GM19372 (cell line): ENCODE data around the gene NDUFAF3.
"Not testable (repeated sequence)": the region's sequence is repeated elsewhere in the genome, so short reads cannot be mapped to it uniquely, and the experiment has no call there.

Source experiments
- ATAC-seq: cut with Tn5 transposase; IDR thresholded peaks from one replicate; pipeline ENCODE4 v1.9.1; 2021; ENCODE audit warnings: mild to moderate bottlenecking, low read depth, moderate library complexity; ENCODE audit not compliant: unreplicated experiment

NDUFAF3 gene

DNA sequence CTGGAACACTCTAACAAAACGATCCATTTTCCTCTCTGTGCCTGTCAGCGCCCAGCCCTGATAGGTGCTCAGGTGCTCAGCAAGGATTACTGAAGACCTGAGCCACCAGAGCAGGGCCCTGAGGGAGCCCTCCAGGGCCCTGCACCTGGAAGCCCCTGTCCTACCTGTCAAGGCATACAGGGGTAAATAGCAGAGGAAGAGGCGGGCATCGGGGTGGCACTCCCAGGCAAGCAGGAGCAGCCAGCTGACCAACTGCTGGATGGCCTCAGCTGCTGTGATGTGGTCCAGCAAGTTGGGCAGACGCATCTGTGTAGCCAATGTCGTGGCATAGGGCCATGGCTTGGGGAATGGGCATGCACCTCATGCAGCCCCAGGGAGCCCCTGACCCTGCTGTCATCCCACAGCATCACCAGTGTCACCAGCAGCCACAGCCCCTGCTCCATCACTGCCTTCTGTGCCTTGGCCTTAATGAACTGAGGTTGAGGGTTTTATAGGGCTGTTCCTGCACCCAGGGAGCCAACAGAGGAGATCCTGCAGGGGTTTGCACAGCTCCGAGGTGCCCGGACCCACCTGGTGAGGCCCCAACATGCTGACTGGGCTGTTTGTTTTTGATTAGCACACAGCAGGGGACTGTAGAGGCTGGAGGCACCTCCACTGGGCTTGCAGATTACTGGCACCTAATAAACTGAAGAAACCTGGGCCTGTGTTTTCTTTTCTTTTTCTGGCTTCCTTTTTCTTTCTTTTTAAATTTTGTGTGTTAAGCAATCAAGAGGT lies 22.6 kb upstream of the NDUFAF3 start:
- ATAC-seq, result no peak

GRCh38 chr3:49001155-49001554 lies 20.8 kb upstream of the NDUFAF3 start:
- ATAC-seq, result no peak

- ATAC-seq, result no peak
These were observed 17.3 kb upstream of the NDUFAF3 start for GRCh38 chr3:49004352-49005302.

DNA sequence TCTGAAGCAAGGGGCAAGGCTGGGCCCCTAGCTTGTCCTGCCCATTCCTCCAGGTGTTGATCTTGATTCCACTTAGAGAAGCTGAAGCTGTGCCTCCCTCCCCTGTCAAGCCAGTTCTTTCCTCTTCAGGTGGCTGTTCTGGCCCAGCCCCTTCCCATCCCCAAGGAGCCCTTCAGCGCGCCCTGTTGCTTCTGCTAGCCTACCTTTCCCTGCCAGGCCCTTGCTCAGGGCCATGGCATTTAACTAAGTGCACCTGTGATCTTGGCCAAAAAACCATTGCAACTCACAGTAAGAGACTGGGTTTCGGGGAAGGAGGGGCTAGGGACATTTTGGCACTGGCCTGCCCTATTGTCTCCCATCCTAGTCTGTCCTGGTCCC lies 16.6 kb upstream of the NDUFAF3 start:
- ATAC-seq, result no peak

- ATAC-seq, result no peak
These were observed 15.9 kb upstream of the NDUFAF3 start for GRCh38 chr3:49005998-49006397.

DNA sequence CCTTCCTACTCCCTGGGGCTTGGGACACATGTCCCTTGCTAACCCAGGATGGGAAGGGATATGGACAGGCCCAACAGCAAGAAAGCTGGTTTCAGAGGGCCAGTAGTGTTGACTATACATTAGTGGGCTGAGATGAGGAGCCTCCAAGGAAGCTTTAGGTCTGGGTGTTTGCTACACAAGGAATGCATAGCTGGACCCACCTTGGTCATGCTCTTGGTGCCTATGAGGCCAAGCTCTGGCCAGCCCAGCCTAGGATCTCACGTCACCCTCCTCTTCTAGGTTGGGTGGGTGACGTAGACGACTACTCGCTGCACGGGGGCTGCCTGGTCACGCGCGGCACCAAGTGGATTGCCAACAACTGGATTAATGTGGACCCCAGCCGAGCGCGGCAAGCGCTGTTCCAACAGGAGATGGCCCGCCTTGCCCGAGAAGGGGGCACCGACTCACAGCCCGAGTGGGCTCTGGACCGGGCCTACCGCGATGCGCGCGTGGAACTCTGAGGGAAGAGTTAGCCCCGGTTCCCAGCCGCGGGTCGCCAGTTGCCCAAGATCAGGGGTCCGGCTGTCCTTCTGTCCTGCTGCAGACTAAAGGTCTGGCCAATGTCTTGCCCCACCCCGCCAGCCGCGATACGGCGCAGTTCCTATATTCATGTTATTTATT lies 15.4 kb upstream of the NDUFAF3 start:
- ATAC-seq, result no peak

- peak; percentile 87 for ATAC-seq
These were observed 14.7 kb upstream of the NDUFAF3 start, which contains the start of gene WDR6 for GRCh38 chr3:49007068-49007770. WDR6 (plus strand) TSS chr3:49007391; CDS start chr3:49007432, 41 bp downstream.

GRCh38 chr3:49007771-49008528 lies 14.0 kb upstream of the NDUFAF3 start:
- peak; percentile 30 for ATAC-seq

DNA sequence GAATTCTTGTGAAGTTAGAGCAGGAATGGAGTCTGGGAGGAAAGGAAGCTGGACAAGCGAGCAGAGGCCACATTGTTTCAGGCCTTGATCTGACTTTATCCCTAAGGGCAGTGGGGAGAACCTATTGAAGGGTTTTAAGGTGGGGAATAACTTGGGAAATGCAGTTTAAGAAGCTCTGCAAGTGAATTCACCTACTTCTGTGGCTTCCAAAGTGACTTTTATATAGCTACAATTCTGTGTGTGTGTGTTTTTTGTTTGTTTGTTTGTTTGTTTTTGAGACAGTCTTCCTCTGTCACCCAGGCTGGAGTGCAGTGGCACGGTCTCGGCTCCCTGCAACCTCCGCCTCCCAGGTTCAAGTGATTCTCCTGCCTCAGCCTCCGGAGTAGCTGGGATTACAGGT lies 13.3 kb upstream of the NDUFAF3 start:
- not testable (repeated sequence) for ATAC-seq

- no peak for ATAC-seq
These were observed 12.5 kb upstream of the NDUFAF3 start for GRCh38 chr3:49009396-49009795.

DNA sequence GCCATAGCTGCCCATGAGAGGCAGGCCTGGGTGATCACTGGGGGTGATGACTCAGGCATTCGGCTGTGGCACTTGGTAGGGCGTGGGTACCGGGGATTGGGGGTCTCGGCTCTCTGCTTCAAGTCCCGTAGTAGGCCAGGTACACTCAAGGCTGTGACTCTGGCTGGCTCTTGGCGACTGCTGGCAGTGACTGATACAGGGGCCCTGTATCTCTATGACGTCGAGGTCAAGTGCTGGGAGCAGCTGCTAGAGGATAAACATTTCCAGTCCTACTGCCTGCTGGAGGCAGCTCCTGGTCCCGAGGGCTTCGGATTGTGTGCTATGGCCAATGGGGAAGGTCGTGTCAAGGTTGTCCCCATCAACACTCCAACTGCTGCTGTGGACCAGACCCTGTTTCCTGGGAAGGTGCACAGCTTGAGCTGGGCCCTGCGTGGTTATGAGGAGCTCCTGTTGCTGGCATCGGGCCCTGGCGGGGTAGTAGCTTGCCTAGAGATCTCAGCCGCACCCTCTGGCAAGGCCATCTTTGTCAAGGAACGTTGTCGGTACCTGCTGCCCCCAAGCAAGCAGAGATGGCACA lies 9.4 kb upstream of the NDUFAF3 start:
- no peak for ATAC-seq

DNA sequence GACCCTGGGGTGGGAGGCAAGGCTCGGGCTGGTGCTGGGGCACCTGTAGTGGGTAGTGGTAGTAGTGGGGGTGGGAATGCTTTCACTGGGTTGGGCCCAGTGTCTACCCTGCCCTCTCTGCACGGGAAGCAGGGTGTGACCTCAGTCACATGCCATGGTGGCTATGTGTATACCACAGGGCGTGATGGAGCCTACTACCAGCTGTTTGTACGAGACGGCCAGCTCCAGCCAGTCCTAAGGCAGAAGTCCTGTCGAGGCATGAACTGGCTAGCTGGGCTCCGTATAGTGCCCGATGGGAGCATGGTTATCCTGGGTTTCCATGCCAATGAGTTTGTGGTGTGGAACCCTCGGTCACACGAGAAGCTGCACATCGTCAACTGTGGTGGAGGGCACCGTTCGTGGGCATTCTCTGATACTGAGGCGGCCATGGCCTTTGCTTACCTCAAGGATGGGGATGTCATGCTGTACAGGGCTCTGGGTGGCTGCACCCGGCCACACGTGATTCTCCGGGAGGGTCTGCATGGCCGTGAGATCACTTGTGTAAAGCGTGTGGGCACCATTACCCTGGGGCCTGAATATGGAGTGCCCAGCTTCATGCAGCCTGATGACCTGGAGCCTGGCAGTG lies 8.7 kb upstream of the NDUFAF3 start:
- ATAC-seq, result no peak

GRCh38 chr3:49013738-49014660 lies 7.9 kb upstream of the NDUFAF3 start:
- no peak for ATAC-seq

GRCh38 chr3:49015072-49015471 lies 6.8 kb upstream of the NDUFAF3 start:
- no peak for ATAC-seq

DNA sequence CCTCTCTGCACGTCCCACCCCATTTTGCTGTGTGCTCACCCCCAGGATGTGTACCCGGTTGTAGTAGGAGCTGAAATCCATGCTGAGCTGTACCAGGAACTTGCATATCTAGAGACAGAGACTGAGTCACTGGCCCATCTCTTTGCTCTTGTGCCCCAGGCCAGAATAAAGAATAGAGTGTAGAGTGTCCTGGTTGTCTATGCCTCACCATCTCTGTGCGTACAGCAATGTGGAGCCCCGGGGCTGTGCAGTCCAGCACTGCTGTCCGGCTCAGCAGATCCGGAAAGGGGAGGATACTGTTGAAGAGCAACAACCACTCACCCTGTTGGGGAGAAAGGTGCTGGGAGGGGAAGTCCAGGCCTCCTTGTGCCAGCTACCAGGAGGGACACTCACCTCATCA lies 6.2 kb upstream of the NDUFAF3 start:
- ATAC-seq, result no peak

DNA sequence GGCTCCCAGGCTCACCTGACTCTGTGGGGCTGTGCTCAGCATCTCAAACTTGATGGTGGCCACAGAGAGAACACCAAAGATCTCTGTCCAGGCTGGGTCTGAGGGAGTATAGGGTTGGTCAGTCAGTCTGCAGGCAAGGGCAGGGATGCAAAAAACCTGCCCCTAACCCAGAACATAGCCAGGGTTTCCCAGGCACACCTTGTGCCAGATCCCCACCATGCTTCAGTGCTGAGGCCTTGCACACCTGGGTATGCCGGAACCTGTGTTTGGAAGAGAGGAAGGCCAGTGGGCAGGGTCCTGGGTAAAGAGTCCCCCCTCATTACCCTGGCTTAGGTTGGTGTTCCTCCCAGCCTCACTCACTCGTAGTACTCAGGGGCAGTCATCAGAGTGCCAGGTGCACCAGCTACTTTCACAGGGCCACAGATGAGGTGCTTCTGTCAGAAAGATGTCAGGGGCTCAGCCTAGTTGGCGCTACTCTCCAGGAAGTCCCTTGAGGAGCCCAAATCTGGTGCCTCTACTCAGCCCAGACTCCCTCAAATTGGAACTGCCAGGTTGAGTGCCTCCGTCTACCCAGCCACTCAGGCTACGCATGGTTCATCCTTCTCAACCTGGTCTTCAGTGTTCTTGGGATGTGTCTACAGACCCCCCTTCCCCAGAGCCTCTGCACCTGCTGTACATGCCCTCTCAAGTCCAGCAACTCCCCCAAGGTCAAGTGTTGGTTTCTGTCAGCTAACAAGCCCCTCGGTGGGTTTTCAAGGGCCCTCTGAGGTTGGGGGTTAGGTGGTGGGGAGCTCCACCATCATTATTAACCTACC lies 5.3 kb upstream of the NDUFAF3 start:
- ATAC-seq, result no peak
